K562 (cell line): ENCODE measurements around the gene GTF2H4. TPM values are rescaled to one million over a fixed set of nuclear protein-coding genes. Genes with fewer than 3 reads are reported as not detected.

Source experiments
- ASH1L ChIP-seq: fragments of 450-650 bp; IDR thresholded peaks from 2 replicates; pipeline ENCODE4 v1.6.1; 2018; ENCODE audit warnings: borderline replicate concordance, mild to moderate bottlenecking, low read depth; ENCODE audit not compliant: partially characterized antibody
- ATF7 ChIP-seq: fragments of 450-650 bp; IDR thresholded peaks from 2 replicates; pipeline ENCODE4 v1.7.1; 2014; ENCODE audit warnings: mild to moderate bottlenecking, moderate library complexity
- FOXO4 ChIP-seq: fragments of 450-650 bp; formaldehyde crosslinking; IDR thresholded peaks from 2 replicates; pipeline ENCODE4 v1.4.0; 2020; ENCODE audit warnings: mild to moderate bottlenecking, moderate library complexity
- GATA2 ChIP-seq: sonication (generic); formaldehyde crosslinking; IDR thresholded peaks from 2 replicates; pipeline ENCODE4 v1.4.0; 2020; ENCODE audit warnings: mild to moderate bottlenecking, missing genetic modification reagents
- MAFK ChIP-seq: IDR thresholded peaks from 2 replicates; pipeline ENCODE4 v1.6.1; 2011; ENCODE audit warnings: low read length, improper control_type of control experiment
- TOE1 ChIP-seq, 2 experiments: fragments of 450-650 bp in 1 of 2; sonication (generic) in 1 of 2; formaldehyde crosslinking in 1 of 2; IDR thresholded peaks; 2 replicates each; pipeline versions ENCODE4 v1.7.1 to v1.8.0; 2016 to 2022; ENCODE audit warnings: borderline replicate concordance in 2 of 2, mild to moderate bottlenecking in 2 of 2, antibody characterized with exemption in 1 of 2, inconsistent platforms in 1 of 2, low read depth in 1 of 2, missing genetic modification reagents in 1 of 2, moderate library complexity in 1 of 2
- YY1 ChIP-seq, 3 experiments: IDR thresholded peaks; 2 replicates each; pipeline ENCODE4 v1.6.1; 2011; ENCODE audit warnings: low read length in 2 of 3, mild to moderate bottlenecking in 2 of 3, moderate library complexity in 2 of 3, borderline replicate concordance in 1 of 3, control low read depth in 1 of 3, low read depth in 1 of 3; ENCODE audit not compliant: insufficient read depth in 3 of 3, insufficient replicate concordance in 2 of 3, control insufficient read depth in 1 of 3, insufficient read length in 1 of 3; ENCODE audit errors: extremely low read depth in 1 of 3
- ZNF140 ChIP-seq: fragments of 250-450 bp; sonication (Bioruptor Pico); IDR thresholded peaks from 2 replicates; pipeline ENCODE4 v1.8.0; 2021; ENCODE audit warnings: moderate library complexity, mild to moderate bottlenecking, inconsistent platforms
- ZNF217 ChIP-seq: sonication (generic); formaldehyde crosslinking; IDR thresholded peaks from 2 replicates; pipeline ENCODE4 v1.8.0; 2022; ENCODE audit warnings: mild to moderate bottlenecking, missing genetic modification reagents
- ZNF239 ChIP-seq: fragments of 250-450 bp; sonication (Bioruptor Pico); IDR thresholded peaks from 2 replicates; pipeline ENCODE4 v1.4.0; 2020; ENCODE audit warnings: mild to moderate bottlenecking
- ZNF316 ChIP-seq: fragments of 450-650 bp; IDR thresholded peaks from 2 replicates; pipeline ENCODE4 v1.6.1; 2016
- ZNF444 ChIP-seq: fragments of 250-450 bp; sonication (Bioruptor Pico); IDR thresholded peaks from 2 replicates; pipeline ENCODE4 v1.4.0; 2020; ENCODE audit warnings: mild to moderate bottlenecking, moderate library complexity
- ZNF830 ChIP-seq: fragments of 250-450 bp; sonication (Bioruptor Pico); IDR thresholded peaks from 2 replicates; pipeline ENCODE4 v1.5.0; 2021; ENCODE audit warnings: mild to moderate bottlenecking
- ZZZ3 ChIP-seq: fragments of 450-650 bp; IDR thresholded peaks from 2 replicates; pipeline ENCODE4 v1.6.1; 2016; ENCODE audit warnings: antibody characterized with exemption, mild to moderate bottlenecking, moderate library complexity
- polyA plus RNA-seq, 8 experiments: library from polyadenylated mRNA; depleted of rRNA in 4 of 8; stranded (reverse) in 5 of 8; unstranded in 3 of 8; fragments of >200 nt; fragmentation: Nextera tagmentation in 2 of 8; fragmentation: Illumina TruSeq in 1 of 8; extraction: Ambion mirVana in 2 of 8; extraction: Trizol in 1 of 8; gene quantifications; 2 replicates each; pipeline versions ENCODE4 v1.2.1 to v1.2.3, GENCODE V29; 2011 to 2014; ENCODE audit warnings: inconsistent platforms in 1 of 8, missing spikeins in 1 of 8
- total RNA-seq, 7 experiments: library from RNA; depleted of rRNA in 6 of 7; stranded (reverse); fragments of >200 nt in 6 of 7; fragmentation: Illumina TruSeq in 2 of 7; extraction: Trizol in 2 of 7; gene quantifications; 2 replicates each; pipeline versions ENCODE4 v1.2.1 to v1.2.3, GENCODE V29; 2011 to 2021; ENCODE audit warnings: low replicate concordance in 1 of 7
- TF ChIP-seq, protein P1 (sequence below): sonication (generic); formaldehyde crosslinking; IDR thresholded peaks from 2 replicates; pipeline ENCODE4 v1.9.0; 2022; ENCODE audit warnings: mild to moderate bottlenecking, missing genetic modification reagents
- TF ChIP-seq, protein P2 (sequence below): fragments of 450-650 bp; formaldehyde crosslinking; IDR thresholded peaks from 2 replicates; pipeline ENCODE4 v1.4.0; 2022; ENCODE audit warnings: missing genetic modification characterization
- TF ChIP-seq, protein P3 (sequence below): sonication (generic); formaldehyde crosslinking; IDR thresholded peaks from 2 replicates; pipeline ENCODE4 v1.8.1; 2023; ENCODE audit warnings: mild to moderate bottlenecking, missing genetic modification reagents

The GTF2H4 gene
- total and polyA plus RNA-seq, 9 of the 15 experiments (the other 6 are each of a cell fraction or from before 2014, with no cell fraction given) = 3.6 to 86.1 (median 39.6) TPM

DNA sequence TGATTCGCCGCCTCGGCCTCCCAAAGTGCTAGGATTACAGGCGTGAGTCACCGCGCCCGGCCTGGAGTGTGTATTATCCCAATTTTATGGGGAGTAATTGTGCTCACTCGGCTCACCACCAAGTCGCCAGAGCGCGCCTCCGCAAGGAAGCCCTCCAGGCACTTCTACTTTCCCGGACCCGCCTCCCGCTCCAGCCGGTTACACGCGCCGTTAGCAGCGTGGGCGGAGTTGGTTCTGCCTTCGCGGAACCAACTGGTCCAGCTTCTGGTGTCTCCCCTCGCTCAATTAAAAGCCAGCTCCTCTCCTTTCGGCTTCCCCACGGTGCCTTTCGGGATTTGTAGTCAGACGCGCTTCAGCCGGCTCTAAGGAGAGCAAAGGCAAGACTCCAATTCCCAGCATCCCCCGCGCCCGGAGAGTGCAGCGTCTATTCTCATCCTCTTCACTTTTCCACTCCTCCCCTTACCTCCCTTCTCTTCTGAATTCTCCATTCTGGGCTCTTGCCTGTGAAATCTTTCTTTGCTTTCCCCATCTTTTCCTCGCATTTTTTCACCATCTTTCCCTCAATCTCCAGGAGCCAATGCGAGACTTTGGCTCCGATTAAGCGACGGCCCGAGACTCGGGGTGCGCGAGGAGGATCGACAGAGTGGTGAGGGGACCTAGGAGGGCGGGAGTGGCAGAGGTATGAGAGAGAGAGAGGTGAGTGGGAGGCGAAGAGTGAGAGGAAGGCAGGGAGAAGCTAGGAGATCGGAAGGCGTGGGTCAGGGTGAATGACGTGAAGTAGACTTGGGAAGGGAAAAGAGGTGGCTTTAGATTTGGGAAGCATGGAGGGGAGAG lies at the start of gene GTF2H4 (continued):
- TF ChIP-seq, protein P1, sequence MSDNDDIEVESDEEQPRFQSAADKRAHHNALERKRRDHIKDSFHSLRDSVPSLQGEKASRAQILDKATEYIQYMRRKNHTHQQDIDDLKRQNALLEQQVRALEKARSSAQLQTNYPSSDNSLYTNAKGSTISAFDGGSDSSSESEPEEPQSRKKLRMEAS (CRISPR knock-in tag) = peak; percentile 88
- TF ChIP-seq ZZZ3 = 0 out of 2 replicates have a peak, but pooled peaks have one; percentile 59
- TF ChIP-seq, protein P2, sequence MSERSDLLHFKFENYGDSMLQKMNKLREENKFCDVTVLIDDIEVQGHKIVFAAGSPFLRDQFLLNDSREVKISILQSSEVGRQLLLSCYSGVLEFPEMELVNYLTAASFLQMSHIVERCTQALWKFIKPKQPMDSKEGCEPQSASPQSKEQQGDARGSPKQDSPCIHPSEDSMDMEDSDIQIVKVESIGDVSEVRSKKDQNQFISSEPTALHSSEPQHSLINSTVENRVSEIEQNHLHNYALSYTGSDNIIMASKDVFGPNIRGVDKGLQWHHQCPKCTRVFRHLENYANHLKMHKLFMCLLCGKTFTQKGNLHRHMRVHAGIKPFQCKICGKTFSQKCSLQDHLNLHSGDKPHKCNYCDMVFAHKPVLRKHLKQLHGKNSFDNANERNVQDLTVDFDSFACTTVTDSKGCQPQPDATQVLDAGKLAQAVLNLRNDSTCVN (CRISPR knock-in tag) = peak; percentile 93
- 0 out of 2 replicates have a peak, but pooled peaks have one; percentile 7 for TF ChIP-seq ZNF830
- TF ChIP-seq FOXO4 (CRISPR knock-in tag) = 0 out of 2 replicates have a peak, but pooled peaks have one; percentile 9
- TF ChIP-seq YY1 (IDR thresholded peaks at IDR 0.05; ENCODE audit: borderline replicate concordance in 1 of 3, control insufficient read depth in 1 of 3, extremely low read depth in 1 of 3, insufficient read depth in 3 of 3, insufficient read length in 1 of 3, insufficient replicate concordance in 2 of 3, low read depth in 1 of 3, low read length in 2 of 3) = peak in 1 of 3 experiments; percentile 71
- 0 out of 2 replicates have a peak, but pooled peaks have one; percentile 22 for TF ChIP-seq GATA2
- TF ChIP-seq ZNF140 = no peak
- peak; percentile 84 for TF ChIP-seq ASH1L
- TF ChIP-seq MAFK = peak; percentile 29
- 0 out of 2 replicates have a peak, but pooled peaks have one; percentile 6 for TF ChIP-seq ZNF316
- no peak for TF ChIP-seq ZNF444
- TF ChIP-seq ZNF239 (CRISPR knock-in tag) = peak; percentile 60; the same call in 1 of the 2 replicates
- TF ChIP-seq, protein P3, sequence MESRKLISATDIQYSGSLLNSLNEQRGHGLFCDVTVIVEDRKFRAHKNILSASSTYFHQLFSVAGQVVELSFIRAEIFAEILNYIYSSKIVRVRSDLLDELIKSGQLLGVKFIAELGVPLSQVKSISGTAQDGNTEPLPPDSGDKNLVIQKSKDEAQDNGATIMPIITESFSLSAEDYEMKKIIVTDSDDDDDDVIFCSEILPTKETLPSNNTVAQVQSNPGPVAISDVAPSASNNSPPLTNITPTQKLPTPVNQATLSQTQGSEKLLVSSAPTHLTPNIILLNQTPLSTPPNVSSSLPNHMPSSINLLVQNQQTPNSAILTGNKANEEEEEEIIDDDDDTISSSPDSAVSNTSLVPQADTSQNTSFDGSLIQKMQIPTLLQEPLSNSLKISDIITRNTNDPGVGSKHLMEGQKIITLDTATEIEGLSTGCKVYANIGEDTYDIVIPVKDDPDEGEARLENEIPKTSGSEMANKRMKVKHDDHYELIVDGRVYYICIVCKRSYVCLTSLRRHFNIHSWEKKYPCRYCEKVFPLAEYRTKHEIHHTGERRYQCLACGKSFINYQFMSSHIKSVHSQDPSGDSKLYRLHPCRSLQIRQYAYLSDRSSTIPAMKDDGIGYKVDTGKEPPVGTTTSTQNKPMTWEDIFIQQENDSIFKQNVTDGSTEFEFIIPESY = peak; percentile 0
- no peak for TF ChIP-seq ZNF217 (CRISPR knock-in tag)
- peak; percentile 95 for TF ChIP-seq ATF7
- peak; percentile 96 for TF ChIP-seq TOE1 (IDR thresholded peaks at IDR 0.05; ENCODE audit: borderline replicate concordance)
- TF ChIP-seq TOE1 (CRISPR knock-in tag; IDR thresholded peaks at IDR 0.05; ENCODE audit: borderline replicate concordance, low read depth) = peak; percentile 47; the same call in 1 of the 2 replicates
